DND-41 (cell line): Measurements from ENCODE around the gene ATIC.
A peak's percentile ranks its signal among the peaks of the same experiment; 100 is the strongest.

Experiments
- EZH2 ChIP-seq: IDR thresholded peaks from 3 replicates; pipeline ENCODE4 v1.6.1; 2012; ENCODE audit warnings: borderline replicate concordance, low read depth, mild to moderate bottlenecking, moderate library complexity, low read length, inconsistent platforms; ENCODE audit not compliant: severe bottlenecking
- TF ChIP-seq, protein P1 (sequence below): IDR thresholded peaks from 2 replicates; pipeline ENCODE4 v1.5.1; 2012; ENCODE audit warnings: borderline replicate concordance, low read length, moderate library complexity, mild to moderate bottlenecking; ENCODE audit not compliant: poor library complexity, severe bottlenecking; ENCODE audit errors: extremely low read depth

DNA sequence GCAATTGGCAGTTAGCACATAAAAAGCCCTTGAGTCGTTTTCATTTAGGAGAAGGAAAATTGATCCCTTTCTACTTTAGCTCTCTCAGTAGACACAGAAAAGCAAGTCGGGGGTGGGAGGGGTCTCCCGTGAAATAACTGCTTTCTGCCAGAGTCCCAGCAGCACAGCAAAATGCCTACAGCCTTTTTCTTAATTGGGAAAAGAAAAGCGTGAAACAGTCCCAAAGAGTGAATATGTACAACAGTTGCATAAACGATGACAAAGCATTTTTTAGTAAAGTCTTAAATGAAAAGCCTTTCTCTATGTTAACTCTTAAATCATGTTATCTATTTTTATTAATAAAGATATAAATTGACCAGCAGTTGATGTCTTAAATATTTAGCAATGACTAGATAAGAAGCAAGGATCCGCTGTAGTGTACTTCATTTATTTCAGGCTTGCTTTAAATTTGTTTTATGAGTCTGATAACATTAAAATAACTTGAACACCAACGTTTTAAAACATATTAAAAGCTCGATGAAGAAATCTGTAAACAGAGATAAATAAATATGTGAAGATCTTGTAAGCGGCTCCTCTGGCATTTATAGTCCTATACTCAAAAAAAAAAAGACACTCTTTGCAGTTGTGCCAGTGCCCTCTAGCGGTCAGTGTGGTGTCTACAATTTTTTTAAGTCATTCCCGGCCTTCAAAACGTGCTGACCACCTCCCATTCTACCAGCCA, 42.3 kb upstream of the ATIC start:
- TF ChIP-seq, protein P1, sequence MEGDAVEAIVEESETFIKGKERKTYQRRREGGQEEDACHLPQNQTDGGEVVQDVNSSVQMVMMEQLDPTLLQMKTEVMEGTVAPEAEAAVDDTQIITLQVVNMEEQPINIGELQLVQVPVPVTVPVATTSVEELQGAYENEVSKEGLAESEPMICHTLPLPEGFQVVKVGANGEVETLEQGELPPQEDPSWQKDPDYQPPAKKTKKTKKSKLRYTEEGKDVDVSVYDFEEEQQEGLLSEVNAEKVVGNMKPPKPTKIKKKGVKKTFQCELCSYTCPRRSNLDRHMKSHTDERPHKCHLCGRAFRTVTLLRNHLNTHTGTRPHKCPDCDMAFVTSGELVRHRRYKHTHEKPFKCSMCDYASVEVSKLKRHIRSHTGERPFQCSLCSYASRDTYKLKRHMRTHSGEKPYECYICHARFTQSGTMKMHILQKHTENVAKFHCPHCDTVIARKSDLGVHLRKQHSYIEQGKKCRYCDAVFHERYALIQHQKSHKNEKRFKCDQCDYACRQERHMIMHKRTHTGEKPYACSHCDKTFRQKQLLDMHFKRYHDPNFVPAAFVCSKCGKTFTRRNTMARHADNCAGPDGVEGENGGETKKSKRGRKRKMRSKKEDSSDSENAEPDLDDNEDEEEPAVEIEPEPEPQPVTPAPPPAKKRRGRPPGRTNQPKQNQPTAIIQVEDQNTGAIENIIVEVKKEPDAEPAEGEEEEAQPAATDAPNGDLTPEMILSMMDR, result peak; percentile 79
- TF ChIP-seq EZH2, result no peak
